ENCODE data around the gene CPAMD8. TPM values are rescaled to one million over a fixed set of nuclear protein-coding genes. Genes with fewer than 3 reads are reported as not detected.
A peak's percentile ranks its signal among the peaks of the same experiment; 100 is the strongest.

Gene CPAMD8
- total and polyA plus RNA-seq, 9 donors: 2.4 to 13.0 (median 7.9) TPM

DNA sequence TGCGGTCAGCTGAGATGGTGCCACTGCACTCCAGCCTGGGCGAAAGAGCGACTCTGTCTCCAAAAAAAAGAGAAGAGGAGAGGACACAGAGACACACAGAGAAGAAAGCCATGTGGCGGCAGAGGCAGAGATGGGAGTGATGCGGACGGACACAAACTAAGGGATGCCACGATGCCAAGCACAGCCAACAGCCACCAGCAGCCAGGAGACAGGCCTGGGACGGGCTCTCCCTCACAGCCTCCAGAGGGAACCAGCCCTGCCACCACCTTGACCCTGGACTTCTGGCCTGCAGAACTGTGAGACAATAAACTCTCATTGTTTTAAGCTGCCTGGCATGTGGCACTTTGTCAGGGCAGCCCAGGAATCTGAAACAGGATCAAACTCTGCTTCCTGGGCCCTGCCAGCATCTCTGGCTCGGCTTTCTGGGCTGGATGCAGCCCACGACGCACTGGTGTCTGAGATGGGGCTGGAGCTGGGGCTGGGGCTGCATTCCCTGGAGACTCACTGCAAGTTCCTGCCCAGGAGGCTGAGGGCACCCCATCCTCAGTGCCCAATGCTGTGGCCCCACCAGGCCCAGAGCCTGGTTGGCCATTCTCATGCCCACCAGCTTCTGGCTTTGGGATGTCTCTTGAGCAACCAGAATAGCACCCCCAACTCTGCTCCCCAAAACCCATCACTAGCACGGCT lies 134.8 kb downstream of the CPAMD8 start:
- intact Hi-C loops (cut with DNase I): no loop called here
- WGBS, 3 donors: 90 to 93% (median 92%) methylated on average over 12 of the region's 12 CpGs
- no peak for DNase-seq
- H3K4me1 ChIP-seq (ENCODE audit: insufficient read depth): peaks cover 10% of the 10 kb centered on the region
- no peak overlapping the region for H3K4me3 ChIP-seq
- TF ChIP-seq, protein P1, sequence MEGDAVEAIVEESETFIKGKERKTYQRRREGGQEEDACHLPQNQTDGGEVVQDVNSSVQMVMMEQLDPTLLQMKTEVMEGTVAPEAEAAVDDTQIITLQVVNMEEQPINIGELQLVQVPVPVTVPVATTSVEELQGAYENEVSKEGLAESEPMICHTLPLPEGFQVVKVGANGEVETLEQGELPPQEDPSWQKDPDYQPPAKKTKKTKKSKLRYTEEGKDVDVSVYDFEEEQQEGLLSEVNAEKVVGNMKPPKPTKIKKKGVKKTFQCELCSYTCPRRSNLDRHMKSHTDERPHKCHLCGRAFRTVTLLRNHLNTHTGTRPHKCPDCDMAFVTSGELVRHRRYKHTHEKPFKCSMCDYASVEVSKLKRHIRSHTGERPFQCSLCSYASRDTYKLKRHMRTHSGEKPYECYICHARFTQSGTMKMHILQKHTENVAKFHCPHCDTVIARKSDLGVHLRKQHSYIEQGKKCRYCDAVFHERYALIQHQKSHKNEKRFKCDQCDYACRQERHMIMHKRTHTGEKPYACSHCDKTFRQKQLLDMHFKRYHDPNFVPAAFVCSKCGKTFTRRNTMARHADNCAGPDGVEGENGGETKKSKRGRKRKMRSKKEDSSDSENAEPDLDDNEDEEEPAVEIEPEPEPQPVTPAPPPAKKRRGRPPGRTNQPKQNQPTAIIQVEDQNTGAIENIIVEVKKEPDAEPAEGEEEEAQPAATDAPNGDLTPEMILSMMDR (IDR thresholded peaks at IDR 0.05): no peak
- TF ChIP-seq POLR2A (IDR thresholded peaks at IDR 0.05) (no peak), EP300 (IDR thresholded peaks at IDR 0.05) (no peak)
- H3K9me3 ChIP-seq: no peaks in the 10 kb centered on the region
- H3K36me3 ChIP-seq: no peaks in the 10 kb centered on the region
- no peaks in the 10 kb centered on the region for H3K27me3 ChIP-seq
- no peak overlapping the region for H3K27ac ChIP-seq

DNA sequence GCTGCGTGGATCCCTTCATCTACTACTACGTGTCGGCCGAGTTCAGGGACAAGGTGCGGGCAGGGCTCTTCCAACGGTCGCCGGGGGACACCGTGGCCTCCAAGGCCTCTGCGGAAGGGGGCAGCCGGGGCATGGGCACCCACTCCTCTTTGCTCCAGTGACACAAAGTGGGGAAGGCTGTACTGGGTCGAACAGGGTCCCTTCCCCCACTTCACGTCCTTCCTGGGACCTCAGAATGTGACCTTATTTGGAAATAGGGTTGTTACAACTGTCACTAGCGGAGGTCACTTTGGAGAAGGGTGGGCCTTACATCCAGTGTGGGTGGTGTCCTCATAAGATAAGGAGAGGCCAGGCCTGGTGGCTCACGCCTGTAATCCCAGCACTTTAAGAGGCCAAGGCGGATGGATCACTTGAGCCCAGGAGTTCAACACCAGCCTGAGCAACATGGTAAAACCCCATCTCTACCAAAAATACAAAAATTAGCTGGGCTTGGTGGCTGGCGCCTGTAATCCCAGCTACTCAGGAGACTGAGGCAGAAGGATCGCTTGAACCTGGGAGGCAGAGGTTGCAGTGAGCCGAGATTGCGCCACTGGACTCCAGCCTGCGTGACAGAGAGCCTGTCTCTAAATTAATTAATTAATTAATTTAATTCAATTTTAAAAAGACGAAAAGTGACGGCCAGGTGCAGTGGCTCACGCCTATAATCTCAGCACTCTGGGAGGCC lies 136.0 kb downstream of the CPAMD8 start:
- intact Hi-C loops (cut with DNase I): no loop called here
- TF ChIP-seq EP300 (IDR thresholded peaks at IDR 0.05): no peak
- TF ChIP-seq, protein P1 (IDR thresholded peaks at IDR 0.05): no peak
- TF ChIP-seq POLR2A (IDR thresholded peaks at IDR 0.05): no peak
- Histone ChIP-seq H3K9me3 (no peaks in the 10 kb centered on the region), H3K4me1 (ENCODE audit: insufficient read depth) (peaks cover 10% of the 10 kb centered on the region), H3K27me3 (no peaks in the 10 kb centered on the region), H3K4me3 (no peak overlapping the region), H3K36me3 (no peaks in the 10 kb centered on the region), H3K27ac (no peak overlapping the region)
- WGBS, 3 donors: 90 to 91% (median 91%) methylated on average over 24 of the region's 24 CpGs
- no peak for DNase-seq

DNA sequence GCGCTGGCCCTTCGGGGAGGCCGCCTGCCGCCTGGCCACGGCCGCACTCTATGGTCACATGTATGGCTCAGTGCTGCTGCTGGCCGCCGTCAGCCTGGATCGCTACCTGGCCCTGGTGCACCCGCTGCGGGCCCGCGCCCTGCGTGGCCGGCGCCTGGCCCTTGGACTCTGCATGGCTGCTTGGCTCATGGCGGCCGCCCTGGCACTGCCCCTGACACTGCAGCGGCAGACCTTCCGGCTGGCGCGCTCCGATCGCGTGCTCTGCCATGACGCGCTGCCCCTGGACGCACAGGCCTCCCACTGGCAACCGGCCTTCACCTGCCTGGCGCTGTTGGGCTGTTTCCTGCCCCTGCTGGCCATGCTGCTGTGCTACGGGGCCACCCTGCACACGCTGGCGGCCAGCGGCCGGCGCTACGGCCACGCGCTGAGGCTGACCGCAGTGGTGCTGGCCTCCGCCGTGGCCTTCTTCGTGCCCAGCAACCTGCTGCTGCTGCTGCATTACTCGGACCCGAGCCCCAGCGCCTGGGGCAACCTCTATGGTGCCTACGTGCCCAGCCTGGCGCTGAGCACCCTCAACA lies 136.6 kb downstream of the CPAMD8 start:
- Histone ChIP-seq H3K27ac (no peak overlapping the region), H3K36me3 (no peaks in the 10 kb centered on the region), H3K9me3 (no peaks in the 10 kb centered on the region), H3K4me3 (no peak overlapping the region), H3K4me1 (ENCODE audit: insufficient read depth) (peaks cover 10% of the 10 kb centered on the region), H3K27me3 (no peaks in the 10 kb centered on the region)
- intact Hi-C loops (cut with DNase I): no loop called here
- TF ChIP-seq EP300 (IDR thresholded peaks at IDR 0.05): no peak
- TF ChIP-seq, protein P1 (IDR thresholded peaks at IDR 0.05): peak in 1 of 3 donors; percentile 10
- no peak for DNase-seq
- 92 to 96% (median 95%) methylated on average over 36 to 48 of the region's 48 CpGs for WGBS, 3 donors

DNA sequence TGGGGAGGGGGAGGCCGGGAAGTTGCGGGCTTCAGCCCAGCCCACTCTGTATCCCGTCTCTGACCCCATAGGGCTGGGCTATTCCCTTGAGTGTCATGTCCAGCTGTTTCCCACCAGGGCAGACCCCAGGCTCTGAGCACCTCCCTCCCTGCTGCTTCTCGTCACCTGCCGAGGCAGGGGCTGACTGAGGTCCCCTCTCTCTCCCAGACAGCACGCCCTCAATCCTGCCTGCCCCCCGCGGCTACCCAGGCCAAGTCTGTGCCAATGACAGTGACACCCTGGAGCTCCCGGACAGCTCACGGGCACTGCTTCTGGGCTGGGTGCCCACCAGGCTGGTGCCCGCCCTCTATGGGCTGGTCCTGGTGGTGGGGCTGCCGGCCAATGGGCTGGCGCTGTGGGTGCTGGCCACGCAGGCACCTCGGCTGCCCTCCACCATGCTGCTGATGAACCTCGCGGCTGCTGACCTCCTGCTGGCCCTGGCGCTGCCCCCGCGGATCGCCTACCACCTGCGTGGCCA lies 137.2 kb downstream of the CPAMD8 start:
- no peaks in the 10 kb centered on the region for H3K9me3 ChIP-seq
- TF ChIP-seq, protein P1 (IDR thresholded peaks at IDR 0.05): no peak
- TF ChIP-seq EP300 (IDR thresholded peaks at IDR 0.05) (no peak), POLR2A (IDR thresholded peaks at IDR 0.05) (no peak)
- H3K4me1 ChIP-seq (ENCODE audit: insufficient read depth): peaks cover 10% of the 10 kb centered on the region
- DNase-seq: no peak
- 16 to 42% (median 30%) methylated on average over 10 to 22 of the region's 22 CpGs for WGBS, 3 donors
- H3K27me3 ChIP-seq: no peaks in the 10 kb centered on the region
- no peak overlapping the region for H3K4me3 ChIP-seq
- no peaks in the 10 kb centered on the region for H3K36me3 ChIP-seq
- no peak overlapping the region for H3K27ac ChIP-seq
- intact Hi-C loops (cut with DNase I): no loop called here

Data from ovary (tissue), 9 donors.